DND-41 (cell line): ENCODE data around the gene ARHGEF12.

Source experiments
- ATAC-seq: fragments of 200-7000 bp; cut with Tn5 transposase; 3 replicates; pipeline ENCODE4 v1.9.1; 2021; ENCODE audit warnings: low read depth; ENCODE audit not compliant: insufficient read depth
- DNase-seq: peaks from one replicate; pipeline ENCODE4 v3.0.0-alpha.2; 2020
- H2AFZ ChIP-seq: 2 replicates; pipeline ENCODE4 v1.6.0; 2012; ENCODE audit warnings: low read depth, low read length
- H3K27ac ChIP-seq: 2 replicates; pipeline ENCODE4 v1.5.1; 2012; ENCODE audit warnings: low read length, inconsistent platforms
- H3K27me3 ChIP-seq: fragments of 200-600 bp; sonication (generic); 2 replicates; pipeline ENCODE4 v1.6.0; 2012; ENCODE audit warnings: low read length, mild to moderate bottlenecking, inconsistent platforms; ENCODE audit not compliant: insufficient read depth, poor library complexity
- H3K36me3 ChIP-seq: 2 replicates; pipeline ENCODE4 v1.5.1; 2012; ENCODE audit warnings: low read length, inconsistent platforms; ENCODE audit not compliant: insufficient read depth
- H3K4me1 ChIP-seq: 2 replicates; pipeline ENCODE4 v1.5.1; 2012; ENCODE audit warnings: mild to moderate bottlenecking, low read length; ENCODE audit not compliant: insufficient read depth
- H3K4me2 ChIP-seq: 2 replicates; pipeline ENCODE4 v1.6.0; 2012; ENCODE audit warnings: mild to moderate bottlenecking, moderate library complexity, low read length, inconsistent platforms; ENCODE audit not compliant: insufficient read depth
- H3K4me3 ChIP-seq, 2 experiments: fragments of 200-600 bp in 1 of 2; shearing (Covaris generic) in 1 of 2; 2 replicates each; pipeline ENCODE4 v1.5.1; 2012 to 2016; ENCODE audit warnings: inconsistent platforms in 2 of 2, low read length in 2 of 2, mild to moderate bottlenecking in 2 of 2, low read depth in 1 of 2, moderate library complexity in 1 of 2
- H3K79me2 ChIP-seq: 2 replicates; pipeline ENCODE4 v1.6.0; 2012; ENCODE audit warnings: low read length, inconsistent platforms; ENCODE audit not compliant: insufficient read depth
- H3K9ac ChIP-seq: 2 replicates; pipeline ENCODE4 v1.6.0; 2012; ENCODE audit warnings: low read depth, mild to moderate bottlenecking, inconsistent platforms, low read length, moderate library complexity
- H3K9me3 ChIP-seq: 2 replicates; pipeline ENCODE4 v1.5.1; 2012; ENCODE audit warnings: low read length, moderate library complexity, mild to moderate bottlenecking, inconsistent platforms; ENCODE audit not compliant: insufficient read depth, severe bottlenecking
- H4K20me1 ChIP-seq: 2 replicates; pipeline ENCODE4 v1.6.0; 2012; ENCODE audit warnings: low read length; ENCODE audit not compliant: insufficient read depth
- EZH2 ChIP-seq: IDR thresholded peaks from 3 replicates; pipeline ENCODE4 v1.6.1; 2012; ENCODE audit warnings: borderline replicate concordance, low read depth, mild to moderate bottlenecking, moderate library complexity, low read length, inconsistent platforms; ENCODE audit not compliant: severe bottlenecking
- TF ChIP-seq, protein P1 (sequence below): IDR thresholded peaks from 2 replicates; pipeline ENCODE4 v1.5.1; 2012; ENCODE audit warnings: borderline replicate concordance, low read length, moderate library complexity, mild to moderate bottlenecking; ENCODE audit not compliant: poor library complexity, severe bottlenecking; ENCODE audit errors: extremely low read depth

ARHGEF12 gene

GRCh38 chr11:120327311-120327710 is 8.9 kb upstream of the ARHGEF12 start:
- H3K27ac ChIP-seq, result no peak overlapping the region
- H3K27me3 ChIP-seq, result peaks cover 38% of the 10 kb centered on the region
- no peak overlapping the region for H3K4me2 ChIP-seq
- no peak overlapping the region for H3K9ac ChIP-seq
- H2AFZ ChIP-seq, result no peak overlapping the region
- H3K79me2 ChIP-seq, result no peaks in the 10 kb centered on the region
- no peak for DNase-seq
- no peak overlapping the region for H3K4me3 ChIP-seq
- no peaks in the 10 kb centered on the region for H3K36me3 ChIP-seq
- H3K4me1 ChIP-seq, result no peaks in the 10 kb centered on the region
- H3K9me3 ChIP-seq, result no peaks in the 10 kb centered on the region
- TF ChIP-seq, protein P1, sequence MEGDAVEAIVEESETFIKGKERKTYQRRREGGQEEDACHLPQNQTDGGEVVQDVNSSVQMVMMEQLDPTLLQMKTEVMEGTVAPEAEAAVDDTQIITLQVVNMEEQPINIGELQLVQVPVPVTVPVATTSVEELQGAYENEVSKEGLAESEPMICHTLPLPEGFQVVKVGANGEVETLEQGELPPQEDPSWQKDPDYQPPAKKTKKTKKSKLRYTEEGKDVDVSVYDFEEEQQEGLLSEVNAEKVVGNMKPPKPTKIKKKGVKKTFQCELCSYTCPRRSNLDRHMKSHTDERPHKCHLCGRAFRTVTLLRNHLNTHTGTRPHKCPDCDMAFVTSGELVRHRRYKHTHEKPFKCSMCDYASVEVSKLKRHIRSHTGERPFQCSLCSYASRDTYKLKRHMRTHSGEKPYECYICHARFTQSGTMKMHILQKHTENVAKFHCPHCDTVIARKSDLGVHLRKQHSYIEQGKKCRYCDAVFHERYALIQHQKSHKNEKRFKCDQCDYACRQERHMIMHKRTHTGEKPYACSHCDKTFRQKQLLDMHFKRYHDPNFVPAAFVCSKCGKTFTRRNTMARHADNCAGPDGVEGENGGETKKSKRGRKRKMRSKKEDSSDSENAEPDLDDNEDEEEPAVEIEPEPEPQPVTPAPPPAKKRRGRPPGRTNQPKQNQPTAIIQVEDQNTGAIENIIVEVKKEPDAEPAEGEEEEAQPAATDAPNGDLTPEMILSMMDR, result no peak
- TF ChIP-seq EZH2, result no peak
- no peak for ATAC-seq
- H4K20me1 ChIP-seq, result peaks cover 11% of the 10 kb centered on the region

GRCh38 chr11:120329556-120329955 is 6.7 kb upstream of the ARHGEF12 start:
- peaks cover 41% of the 10 kb centered on the region for H3K27me3 ChIP-seq
- H4K20me1 ChIP-seq, result peaks cover 11% of the 10 kb centered on the region
- ATAC-seq (no peak), DNase-seq (no peak)
- no peak overlapping the region for H3K9ac ChIP-seq
- H3K4me2 ChIP-seq, result no peak overlapping the region
- H3K9me3 ChIP-seq, result no peaks in the 10 kb centered on the region
- no peak overlapping the region for H3K4me3 ChIP-seq
- no peak overlapping the region for H2AFZ ChIP-seq
- TF ChIP-seq, protein P1, result no peak
- no peak for TF ChIP-seq EZH2
- no peak overlapping the region for H3K27ac ChIP-seq
- H3K4me1 ChIP-seq, result no peaks in the 10 kb centered on the region
- no peaks in the 10 kb centered on the region for H3K36me3 ChIP-seq
- no peaks in the 10 kb centered on the region for H3K79me2 ChIP-seq

GRCh38 chr11:120330045-120330444 is 6.2 kb upstream of the ARHGEF12 start:
- Histone ChIP-seq H3K27me3 (peaks cover 39% of the 10 kb centered on the region), H2AFZ (no peak overlapping the region), H3K4me2 (no peak overlapping the region), H3K9me3 (no peaks in the 10 kb centered on the region), H3K4me1 (no peaks in the 10 kb centered on the region), H3K79me2 (no peaks in the 10 kb centered on the region), H3K36me3 (no peaks in the 10 kb centered on the region), H3K27ac (no peak overlapping the region), H4K20me1 (peaks cover 11% of the 10 kb centered on the region), H3K4me3 (no peak overlapping the region), H3K9ac (no peak overlapping the region)
- DNase-seq (no peak), ATAC-seq (no peak)
- TF ChIP-seq EZH2, result no peak

GRCh38 chr11:120331301-120331996 is 4.8 kb upstream of the ARHGEF12 start:
- H3K4me1 ChIP-seq, result no peaks in the 10 kb centered on the region
- no peak overlapping the region for H3K4me2 ChIP-seq

More at GRCh38 chr11:120331301-120331996, 4.8 kb upstream of the ARHGEF12 start:
- H3K9ac ChIP-seq, result no peak overlapping the region
- TF ChIP-seq, protein P1, result no peak
- TF ChIP-seq EZH2, result no peak
- H3K79me2 ChIP-seq, result no peaks in the 10 kb centered on the region
- no peaks in the 10 kb centered on the region for H3K36me3 ChIP-seq
- H3K9me3 ChIP-seq, result no peaks in the 10 kb centered on the region
- no peak overlapping the region for H3K27ac ChIP-seq
- peaks cover 11% of the 10 kb centered on the region for H4K20me1 ChIP-seq
- no peak for ATAC-seq
- H2AFZ ChIP-seq, result no peak overlapping the region
- peaks cover 42% of the 10 kb centered on the region for H3K27me3 ChIP-seq
- no peak overlapping the region for H3K4me3 ChIP-seq
- DNase-seq, result no peak
